GM21360 (cell line): Measurements from ENCODE around the gene WDSUB1.

Experiments used
- ATAC-seq: cut with Tn5 transposase; IDR thresholded peaks from one replicate; pipeline ENCODE4 v1.9.1; 2021; ENCODE audit warnings: mild to moderate bottlenecking, moderate library complexity; ENCODE audit not compliant: unreplicated experiment

The WDSUB1 gene

DNA sequence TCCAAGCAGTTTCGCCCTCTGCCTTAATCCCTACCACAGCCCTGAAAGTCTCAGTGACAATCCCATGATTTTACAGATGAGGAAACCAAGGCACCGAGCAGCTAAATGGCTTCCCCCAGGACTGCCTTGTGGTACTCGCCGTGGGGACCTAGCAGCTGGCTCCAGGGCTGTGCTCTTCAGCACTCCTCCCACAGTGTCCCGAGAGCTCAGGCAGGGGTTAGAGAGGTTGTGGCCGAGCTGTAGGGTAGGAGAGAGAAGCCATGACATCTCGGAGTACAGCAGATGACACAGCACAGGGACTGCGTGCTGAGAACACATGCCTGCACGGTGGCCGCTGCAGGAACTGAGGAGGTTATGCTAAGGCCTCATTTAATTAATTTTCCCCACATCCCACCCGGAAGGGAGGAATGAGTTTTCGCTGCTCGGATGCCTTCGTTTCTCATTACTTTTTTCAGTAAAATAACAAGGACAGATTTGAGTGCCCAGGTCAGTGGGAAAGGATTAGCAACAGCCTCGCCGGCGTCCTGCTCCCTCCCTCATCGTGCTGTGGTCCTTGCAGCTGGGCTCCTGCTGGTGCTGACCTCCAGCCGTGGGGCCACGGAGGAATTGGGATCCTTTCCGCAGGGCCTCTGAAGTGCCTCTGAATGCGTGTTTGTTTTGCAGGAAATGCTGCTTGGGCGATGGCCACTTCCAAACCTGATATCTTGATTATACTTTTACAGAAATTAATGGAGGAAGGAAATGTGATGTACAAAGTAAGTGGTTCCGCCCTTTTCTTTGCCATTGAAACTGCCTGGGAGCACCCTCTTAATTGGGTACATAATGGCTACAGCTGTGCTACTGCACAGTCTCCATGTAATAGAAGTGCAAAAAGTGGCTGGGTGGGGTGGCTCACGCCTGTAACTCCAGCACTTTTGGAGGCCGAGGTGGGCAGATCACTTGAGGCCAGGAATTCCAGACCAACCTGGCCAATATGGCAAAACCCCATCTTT, 61.2 kb downstream of the WDSUB1 start:
- no peak for ATAC-seq

DNA sequence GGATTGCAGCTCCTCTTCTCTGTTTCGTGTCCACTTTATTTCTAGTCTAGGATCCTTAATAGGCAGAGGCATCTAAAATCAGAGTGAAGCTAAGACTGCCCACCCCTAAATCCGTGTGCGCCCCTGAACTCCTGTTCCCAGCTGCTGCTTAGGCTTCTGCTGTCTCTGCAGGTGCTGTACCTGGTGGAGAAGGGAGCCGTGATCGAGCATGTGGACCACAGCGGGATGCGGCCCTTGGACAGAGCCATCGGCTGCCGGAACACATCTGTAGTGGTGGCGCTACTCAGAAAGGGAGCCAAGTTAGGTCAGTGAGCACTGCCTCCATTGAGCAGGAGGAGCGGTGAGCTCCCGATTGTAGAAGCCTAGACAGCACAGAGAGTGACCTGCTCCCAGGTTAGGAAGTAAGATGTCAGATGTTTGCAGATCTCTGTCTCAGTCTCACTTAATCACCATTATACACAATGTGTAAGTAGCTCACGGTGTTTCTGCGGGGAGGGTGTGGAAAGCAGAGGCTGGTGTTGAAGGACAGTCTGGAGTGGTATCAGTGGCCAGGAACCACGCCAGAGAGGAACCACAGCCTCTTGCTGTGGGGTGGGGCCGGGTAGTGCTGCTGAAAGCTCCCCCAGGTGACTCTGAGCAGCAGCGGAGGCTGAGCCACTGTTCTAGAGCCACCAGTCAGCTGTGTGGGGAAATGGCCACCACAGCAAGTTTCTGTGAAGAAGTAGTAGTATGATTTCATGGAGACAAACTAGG, 62.3 kb downstream of the WDSUB1 start:
- ATAC-seq = no peak

DNA sequence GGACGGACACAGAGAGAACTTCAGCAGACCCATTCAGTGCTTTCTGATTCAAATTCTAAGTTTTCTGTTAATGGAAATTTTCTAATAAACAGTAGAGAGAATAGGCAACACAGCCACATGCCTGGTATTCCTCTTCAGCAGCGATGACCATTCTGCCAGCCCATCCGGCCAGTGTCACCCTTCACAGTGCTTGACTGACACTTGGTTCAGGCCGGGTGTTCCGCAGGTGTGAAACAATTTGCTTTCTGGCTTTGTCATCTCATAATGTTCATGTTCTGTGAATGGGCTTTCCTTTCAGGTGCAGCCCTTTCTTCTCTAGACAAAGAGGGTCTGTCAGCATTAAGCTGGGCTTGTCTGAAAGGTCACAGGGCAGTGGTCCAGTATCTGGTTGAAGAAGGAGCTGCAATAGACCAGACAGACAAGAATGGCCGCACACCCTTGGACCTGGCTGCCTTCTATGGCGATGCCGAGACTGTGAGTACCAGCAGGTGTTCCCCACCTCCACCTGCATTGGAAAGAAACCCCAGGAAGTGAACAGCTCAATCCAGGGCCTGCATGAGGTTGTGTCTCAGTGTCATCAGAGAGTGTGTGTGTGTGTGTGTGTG, 67.0 kb downstream of the WDSUB1 start:
- ATAC-seq = no peak

DNA sequence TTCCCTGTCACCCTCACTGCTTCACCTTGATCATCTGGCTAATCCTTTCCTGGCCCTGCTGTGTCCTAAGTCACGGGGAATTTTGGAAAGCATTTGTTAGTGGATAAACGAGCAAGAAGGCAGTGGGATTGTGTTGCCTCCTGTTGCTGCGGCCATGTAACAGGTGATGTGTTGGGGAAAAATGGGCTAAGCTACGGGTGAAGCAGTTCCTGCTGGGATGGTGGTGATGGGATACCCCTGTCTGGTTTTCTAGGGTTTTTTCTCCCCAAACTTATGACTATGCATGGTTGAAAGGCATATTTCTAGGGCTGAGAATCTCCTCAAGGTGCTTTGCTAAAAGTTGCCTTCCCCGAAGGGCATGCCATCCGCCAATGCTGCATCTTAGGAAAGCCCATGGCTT, 68.1 kb downstream of the WDSUB1 start:
- ATAC-seq = no peak

DNA sequence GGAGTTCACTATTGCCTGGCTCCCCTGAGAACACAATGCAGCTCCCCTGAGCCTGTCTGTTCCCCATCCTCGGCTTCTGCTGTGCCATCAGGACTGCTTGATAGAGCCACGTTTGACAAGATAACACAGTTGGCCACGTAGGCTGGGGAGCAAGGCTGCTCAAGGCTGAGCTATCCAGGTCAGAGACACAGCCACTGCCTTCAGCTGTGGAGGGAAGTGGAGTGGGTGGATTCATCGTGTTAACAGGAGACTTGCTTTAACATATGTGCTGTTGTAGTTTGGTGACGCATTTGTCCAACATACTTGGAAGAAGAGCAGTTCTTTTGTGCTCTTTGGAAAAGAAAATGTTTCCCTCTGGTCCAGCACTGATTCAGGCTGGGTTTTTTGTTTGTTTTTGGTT, 68.8 kb downstream of the WDSUB1 start:
- no peak for ATAC-seq

DNA sequence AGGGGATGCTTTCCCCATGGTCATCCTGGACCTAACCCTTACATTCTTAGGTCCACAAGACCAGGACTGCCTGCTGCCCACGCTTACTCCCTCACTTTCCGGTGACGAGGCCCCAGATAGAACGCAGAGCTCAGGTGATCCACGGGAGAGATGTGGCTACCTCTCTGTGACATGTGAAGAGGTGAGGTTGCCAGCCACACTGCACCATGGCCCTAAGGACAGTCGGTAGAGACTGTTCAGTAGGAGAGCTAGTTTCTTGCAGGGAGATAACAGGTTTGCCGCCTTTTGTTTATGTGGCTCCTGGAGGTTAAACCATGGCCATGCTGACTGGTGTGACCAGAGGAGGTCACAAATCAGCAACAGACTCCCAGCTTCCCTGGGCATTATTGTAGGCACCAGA, 71.4 kb downstream of the WDSUB1 start:
- ATAC-seq = no peak

DNA sequence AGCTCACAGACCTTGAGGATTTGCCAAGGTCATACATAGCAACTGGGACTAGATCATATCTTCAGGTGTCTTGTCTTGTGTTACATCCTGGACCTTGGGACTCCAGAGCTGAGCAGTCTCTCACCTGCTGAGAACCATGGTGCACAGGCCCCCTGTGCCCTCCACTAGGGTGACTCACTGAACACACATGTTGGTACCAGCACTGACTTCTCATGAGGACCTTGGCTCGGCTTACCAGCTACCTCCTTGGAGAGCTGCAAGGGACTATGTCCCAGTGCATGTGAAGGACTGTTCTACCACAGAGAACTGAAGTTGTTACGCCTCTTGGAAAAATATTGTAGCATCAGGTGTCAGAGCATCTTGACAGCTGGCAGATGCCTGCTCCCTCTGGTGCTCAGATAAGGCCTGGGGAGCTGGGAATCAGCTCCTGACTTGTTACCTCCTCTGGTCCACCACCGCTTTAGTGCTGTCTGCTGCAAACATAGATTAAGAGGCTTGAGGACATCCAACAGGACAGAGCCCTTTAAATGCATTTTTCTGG, 72.1 kb downstream of the WDSUB1 start:
- ATAC-seq = no peak

DNA sequence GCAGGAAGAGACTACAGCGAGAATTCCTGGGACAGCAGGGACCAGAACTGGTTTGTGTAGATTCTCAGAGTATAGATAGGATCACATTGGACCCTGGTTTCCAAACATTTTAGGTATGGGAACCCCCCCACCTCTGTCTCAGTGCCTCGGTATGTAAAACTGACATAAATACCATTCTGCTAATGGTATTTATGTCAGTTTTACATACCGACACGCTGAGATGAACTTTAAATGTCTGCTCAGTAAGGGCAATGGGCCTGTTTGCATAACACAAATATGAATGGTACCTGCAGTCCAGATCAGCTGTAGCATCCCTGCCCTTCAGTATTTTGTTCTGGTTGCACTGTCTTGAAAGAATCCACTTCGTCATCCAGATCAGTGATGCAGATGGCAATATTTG, 73.2 kb downstream of the WDSUB1 start:
- no peak for ATAC-seq

DNA sequence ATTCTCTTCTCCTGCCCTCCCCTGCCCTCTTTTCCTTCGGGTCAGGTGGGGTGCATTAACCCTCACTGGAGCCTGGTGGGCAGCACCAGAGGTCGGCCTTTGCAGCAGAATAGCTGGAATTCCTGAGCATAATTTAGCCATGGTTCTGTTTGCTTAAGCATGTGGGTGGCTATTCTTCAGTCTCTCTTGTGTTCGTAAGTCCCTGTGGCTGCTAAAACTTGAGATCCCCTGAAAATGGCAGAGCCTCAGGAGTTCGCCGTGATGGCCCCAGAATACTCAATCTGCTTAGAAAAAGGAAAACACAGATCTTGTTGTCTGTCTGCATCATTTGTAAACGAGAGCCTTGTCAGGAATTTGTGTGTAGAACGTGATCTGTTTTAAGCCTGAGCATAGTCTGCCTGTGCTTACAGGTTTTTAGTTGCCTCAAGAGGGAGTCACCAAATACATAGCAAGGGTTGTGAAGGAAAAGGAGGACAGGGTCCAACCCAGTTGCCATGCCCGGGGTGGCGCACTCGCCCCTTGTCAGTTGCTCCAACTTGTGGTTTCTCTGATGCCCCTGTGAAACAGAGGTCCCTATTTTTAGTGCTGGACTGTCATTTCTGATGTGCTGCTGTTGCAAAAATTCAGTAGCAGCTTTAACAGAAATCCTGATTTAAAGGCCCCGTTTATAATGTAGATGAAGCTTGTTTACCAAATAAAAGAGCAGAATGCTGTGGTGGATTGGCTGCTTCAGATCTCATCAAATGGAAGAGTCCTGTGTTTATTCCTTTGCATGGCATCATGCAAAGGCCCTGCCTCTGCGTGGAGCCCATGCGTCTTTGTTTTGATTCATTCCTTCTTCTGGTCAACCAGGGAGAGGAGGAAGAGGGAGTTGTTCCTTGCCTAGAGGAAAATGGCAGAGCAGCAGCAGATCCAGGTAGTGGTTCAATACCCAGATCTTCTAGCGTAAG, 74.8 kb downstream of the WDSUB1 start:
- no peak for ATAC-seq

DNA sequence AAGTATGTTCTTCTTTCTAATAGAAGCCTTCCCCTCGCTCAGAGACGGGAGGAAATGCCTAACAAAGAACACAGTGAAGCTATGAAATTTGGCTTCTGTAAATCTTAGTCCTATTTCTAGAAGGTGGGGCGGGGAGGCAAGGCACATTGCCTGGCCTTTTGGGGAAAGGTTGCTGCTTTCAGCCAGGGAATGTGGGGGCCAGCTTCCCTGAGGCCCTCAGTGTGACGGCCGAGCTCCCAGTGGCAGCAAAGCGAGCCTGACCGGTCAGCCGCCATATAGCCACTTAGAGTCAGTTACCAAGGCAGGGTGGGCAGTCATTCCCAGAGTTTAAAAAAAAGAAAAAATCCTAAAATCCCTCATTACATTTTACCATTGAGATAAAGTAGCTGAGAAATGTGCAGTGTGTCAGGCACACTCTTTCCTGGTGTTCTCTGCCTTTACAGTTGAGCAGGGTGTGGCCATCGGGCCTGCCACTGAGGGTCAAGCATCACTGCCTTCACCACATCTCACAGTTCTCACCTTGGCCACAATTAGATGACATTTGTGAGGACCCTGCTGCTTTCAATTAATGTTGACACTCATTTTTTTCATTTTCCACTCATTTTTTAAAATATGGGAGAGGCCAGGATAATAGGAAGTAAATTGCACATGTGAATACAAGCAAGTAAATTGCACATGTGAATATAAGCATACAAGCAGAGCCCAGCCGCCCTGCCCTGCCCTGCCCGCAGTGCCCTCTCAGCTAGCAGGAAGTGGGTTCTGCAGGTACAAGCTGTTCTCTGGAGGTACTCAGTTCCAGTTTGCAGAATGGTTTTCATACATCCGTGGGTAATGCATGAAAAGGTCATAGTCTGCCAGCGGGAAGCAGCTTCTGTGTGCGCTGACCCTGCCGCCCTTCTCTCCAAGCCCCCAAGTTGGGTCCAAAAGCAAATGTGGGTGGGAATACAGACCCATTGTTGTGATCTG, 76.9 kb downstream of the WDSUB1 start:
- no peak for ATAC-seq

DNA sequence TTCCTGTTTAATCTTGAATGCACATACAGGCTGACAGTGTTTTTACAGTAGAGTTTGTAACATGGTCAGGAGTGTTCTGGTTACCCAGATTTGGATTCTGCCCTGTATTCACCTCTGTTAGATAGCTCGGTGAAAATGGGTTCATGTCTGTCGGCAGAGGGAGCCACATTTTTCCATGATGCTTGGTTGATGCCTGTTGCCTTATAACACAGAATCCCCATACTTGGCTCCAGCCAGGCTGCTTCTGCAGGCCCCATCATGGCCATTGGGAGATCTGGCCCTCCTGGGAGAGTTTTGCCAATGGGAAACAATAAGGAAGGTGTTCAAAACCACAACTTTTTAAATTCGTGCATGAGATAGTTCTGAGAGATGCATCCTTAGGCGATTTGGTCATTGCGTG, 78.1 kb downstream of the WDSUB1 start:
- no peak for ATAC-seq

DNA sequence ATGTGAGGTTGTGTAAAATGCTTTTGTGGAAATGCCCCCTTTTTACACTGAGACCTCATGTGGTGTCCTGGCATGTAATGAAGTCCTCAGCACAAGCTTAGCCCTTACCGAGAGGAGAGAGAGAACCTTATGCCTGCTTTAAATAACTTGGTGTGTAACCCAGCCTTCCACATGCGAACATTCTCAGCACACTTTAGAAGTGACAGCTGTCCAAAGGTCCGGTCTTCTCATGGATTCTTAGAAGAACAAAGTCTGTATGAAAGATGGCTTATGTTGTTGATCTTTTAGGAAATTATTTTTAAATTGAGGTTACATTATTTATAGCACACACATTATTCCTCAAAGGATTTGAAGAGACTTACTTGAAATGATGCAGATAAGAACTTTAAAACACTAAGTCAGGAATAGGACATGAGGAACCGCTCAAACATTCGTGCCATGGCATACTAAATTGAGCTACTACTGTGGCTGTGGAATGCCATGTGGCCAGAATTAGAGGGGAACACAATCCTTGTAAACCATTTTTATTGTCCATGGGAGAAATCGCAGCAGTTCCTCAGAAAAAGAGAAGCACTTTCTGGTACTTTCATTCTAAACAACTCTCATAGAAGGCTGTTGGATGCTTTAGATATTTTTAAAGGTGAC, 79.6 kb downstream of the WDSUB1 start:
- ATAC-seq = no peak

DNA sequence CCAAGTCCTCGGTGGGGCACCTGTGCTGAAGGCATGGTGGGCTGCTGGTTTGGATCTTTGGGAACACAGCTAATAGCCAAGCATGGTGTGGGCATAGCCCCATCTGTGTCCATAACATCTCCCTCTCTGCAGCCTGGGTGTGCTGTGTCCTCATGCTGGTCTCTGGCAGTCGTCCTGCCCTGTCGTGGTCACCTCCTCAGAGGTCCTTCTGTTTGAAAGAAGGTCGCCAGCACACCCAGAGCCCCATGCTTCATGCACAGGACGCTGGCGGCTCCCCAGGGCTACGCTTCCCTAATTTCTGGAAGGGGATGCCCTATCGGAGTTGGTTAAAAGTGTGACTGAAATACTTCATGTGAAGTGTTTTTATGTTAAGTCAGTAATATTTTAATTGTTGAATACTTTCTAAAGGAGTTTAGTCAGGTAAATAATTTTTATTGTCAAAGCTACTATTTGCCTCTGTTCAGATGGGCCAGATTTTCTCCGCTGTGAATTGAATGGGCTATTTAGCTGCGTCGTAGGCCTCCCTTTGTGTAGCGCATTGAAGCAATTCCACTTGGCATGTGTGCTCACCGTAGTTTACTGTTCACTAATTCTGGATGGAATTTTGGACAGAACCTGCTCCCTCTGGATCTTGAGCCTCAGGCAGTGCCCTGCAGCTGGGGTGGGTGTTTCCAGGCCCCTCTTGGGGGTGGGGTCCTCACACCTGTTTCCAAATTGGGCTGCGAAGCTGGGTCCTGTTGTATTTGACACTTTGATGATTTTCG, 81.9 kb downstream of the WDSUB1 start:
- no peak for ATAC-seq

DNA sequence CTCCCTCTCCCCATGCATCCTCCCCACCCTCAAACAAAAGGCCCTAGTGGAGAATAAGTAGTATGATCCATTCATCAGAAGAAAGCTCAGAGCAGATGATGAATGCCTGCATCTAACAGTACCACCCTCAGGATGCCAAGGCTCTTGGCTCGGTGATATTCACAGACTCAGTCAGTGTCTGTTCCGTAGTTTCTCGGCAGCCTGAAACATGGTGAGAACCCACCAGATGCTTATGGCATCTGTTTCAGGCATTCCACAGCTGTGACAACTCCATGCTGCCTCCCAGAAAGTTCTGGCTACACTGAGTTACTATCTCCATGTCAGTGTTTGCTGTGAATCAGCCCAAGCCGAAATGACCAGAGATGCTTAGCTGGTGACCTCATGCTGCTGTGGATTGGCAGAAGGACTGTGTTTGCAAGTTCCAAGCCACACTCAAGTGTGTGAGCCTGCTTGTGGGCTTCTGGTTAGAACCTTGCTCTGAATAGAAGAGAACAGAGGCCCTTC, 83.9 kb downstream of the WDSUB1 start:
- no peak for ATAC-seq

DNA sequence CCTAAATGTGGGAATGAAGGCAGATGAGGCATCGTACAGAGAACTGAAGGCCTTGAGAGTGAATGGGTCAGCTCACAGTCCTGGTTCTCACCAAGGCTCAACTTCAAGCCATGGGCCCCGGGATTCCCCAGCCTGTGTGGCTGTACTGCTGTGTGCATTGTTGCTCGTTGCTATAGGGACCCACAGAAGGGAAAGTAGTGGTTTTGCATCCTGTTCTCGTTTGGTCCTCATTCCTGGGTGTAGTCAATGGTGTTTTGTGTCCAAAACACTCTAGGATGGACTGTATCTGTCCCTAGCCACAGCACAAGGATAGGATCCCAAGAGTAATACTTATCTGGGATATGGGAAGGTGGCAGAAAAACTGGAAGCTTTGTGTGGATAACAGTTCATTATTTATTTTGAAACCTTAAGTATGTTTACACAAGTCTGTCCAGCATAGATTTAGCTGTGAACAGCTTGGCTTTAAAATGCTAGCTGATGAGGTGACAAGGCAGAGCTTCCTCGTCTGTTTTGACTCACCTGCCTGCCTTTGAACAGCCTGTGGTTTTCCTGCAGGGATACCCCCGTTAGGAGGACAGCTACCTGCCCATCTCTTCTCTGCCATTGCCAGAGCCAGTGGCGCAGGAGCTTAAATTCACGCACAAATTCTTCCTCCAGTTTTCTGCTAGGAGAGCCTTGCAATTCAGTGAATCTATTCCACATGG, 85.0 kb downstream of the WDSUB1 start:
- ATAC-seq = peak; percentile 99

DNA sequence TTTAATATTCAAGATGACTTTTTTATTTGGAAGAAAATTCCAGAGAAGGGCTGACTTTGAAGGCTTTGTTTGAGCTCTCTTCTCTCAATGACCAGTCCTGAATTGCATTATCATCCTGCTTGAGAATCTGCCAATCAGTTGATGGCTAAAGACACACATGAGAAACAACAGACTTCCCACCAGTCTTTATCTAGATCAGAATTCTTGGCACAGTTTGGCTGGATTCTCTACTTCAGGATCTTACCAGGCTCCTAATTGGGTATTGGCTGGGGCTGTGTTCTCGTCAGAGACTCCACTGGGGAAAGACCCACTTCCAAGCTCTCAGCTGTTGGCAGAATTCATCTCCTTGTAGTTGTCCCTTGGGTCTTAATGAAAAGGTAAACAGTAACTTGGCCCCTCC, 86.0 kb downstream of the WDSUB1 start:
- ATAC-seq = no peak
